HG03565 (cell line): ENCODE results near the gene AEBP2.
"Not testable (repeated sequence)": the region's sequence is repeated elsewhere in the genome, so short reads cannot be mapped to it uniquely, and the experiment has no call there.

Experiments
- ATAC-seq: cut with Tn5 transposase; IDR thresholded peaks from one replicate; pipeline ENCODE4 v1.9.1; 2021; ENCODE audit warnings: mild to moderate bottlenecking, moderate library complexity; ENCODE audit not compliant: unreplicated experiment

The AEBP2 gene

GRCh38 chr12:19419086-19419485 is 20.2 kb upstream of the AEBP2 start:
- ATAC-seq = no peak

- no peak for ATAC-seq
Observed at GRCh38 chr12:19421503-19422282, 17.6 kb upstream of the AEBP2 start.

GRCh38 chr12:19423166-19423930 is 15.9 kb upstream of the AEBP2 start:
- ATAC-seq = no peak

GRCh38 chr12:19428246-19428645 is 11.0 kb upstream of the AEBP2 start:
- ATAC-seq = no peak

- not testable (repeated sequence) for ATAC-seq
Observed at GRCh38 chr12:19429491-19429890, 9.8 kb upstream of the AEBP2 start.

GRCh38 chr12:19430988-19431387 is 8.3 kb upstream of the AEBP2 start:
- ATAC-seq = no peak

GRCh38 chr12:19431407-19432308 is 7.6 kb upstream of the AEBP2 start:
- peak; percentile 57 for ATAC-seq

GRCh38 chr12:19432309-19433170 is 6.8 kb upstream of the AEBP2 start:
- ATAC-seq = no peak

GRCh38 chr12:19434538-19434937 is 4.8 kb upstream of the AEBP2 start:
- peak; percentile 26 for ATAC-seq

GRCh38 chr12:19435831-19436497 is 3.3 kb upstream of the AEBP2 start:
- ATAC-seq = no peak

- ATAC-seq = no peak
Observed at GRCh38 chr12:19436931-19437330, 2.4 kb upstream of the AEBP2 start.

- ATAC-seq = no peak
Observed at GRCh38 chr12:19437996-19438395, 1.3 kb upstream of the AEBP2 start.

- ATAC-seq = peak; percentile 16
Observed at GRCh38 chr12:19440019-19440858, 947 bp downstream of the AEBP2 start.

GRCh38 chr12:19440916-19441315 is 1.6 kb downstream of the AEBP2 start:
- ATAC-seq = no peak

- ATAC-seq = no peak
Observed at GRCh38 chr12:19443585-19443984, 4.3 kb downstream of the AEBP2 start.

- no peak for ATAC-seq
Observed at GRCh38 chr12:19444097-19444496, 4.8 kb downstream of the AEBP2 start.

GRCh38 chr12:19447386-19447785 is 8.1 kb downstream of the AEBP2 start:
- no peak for ATAC-seq

- ATAC-seq = no peak
Observed at GRCh38 chr12:19449814-19450213, 10.5 kb downstream of the AEBP2 start.

GRCh38 chr12:19450362-19450761 is 11.1 kb downstream of the AEBP2 start:
- ATAC-seq = no peak
